NCI-H446 treated with DMSO at 0.1 percent for 48 hours (cell line): Measurements from ENCODE around the gene DNAH7.

ENCODE experiments used
- DNase-seq: peaks from one replicate; lab custom pipeline; 2025; lab: John Stamatoyannopoulos, UW

The DNAH7 gene

GRCh38 chr2:195808189-195808588 lies 260.4 kb downstream of the DNAH7 start:
- DNase-seq, result no peak

GRCh38 chr2:195805283-195805976 lies 263.2 kb downstream of the DNAH7 start:
- no peak for DNase-seq

DNA sequence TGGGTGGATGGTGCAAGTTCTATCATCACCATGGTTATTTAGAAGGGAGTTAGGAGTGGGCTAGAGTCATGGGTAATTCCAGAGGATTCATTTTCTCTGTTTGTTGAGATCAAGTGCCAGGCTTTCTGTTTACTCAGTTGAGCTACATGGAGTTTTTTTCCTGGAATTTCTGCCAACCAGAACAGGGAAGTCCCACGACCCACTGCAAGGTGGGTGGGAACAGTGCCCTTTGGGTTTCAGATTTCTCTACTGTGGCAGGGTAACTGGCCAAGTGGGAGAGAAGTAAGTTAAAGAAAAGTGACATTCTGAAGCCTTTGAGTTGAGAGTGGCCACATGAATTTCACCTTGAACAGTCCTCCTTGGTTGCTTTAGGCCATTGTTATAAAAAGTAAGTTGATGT lies 272.8 kb downstream of the DNAH7 start:
- DNase-seq, result no peak

DNA sequence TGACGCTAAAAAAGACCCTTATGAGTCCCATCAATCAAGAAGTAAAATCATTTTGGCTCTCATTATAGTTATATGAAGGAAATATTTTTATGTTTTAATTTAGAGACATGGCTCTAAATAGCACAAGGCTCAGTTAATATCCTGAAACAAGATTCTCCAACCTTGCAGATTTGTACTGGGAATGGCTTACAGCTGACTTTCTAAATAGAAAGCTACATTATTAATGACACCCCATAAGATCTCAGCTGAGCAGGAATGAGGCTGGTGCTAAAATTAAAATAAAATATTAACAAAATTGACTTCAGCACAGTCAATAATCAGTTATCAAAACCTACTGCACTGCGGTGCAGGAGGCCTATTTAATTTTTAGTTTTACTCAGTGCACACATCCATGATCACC lies 274.8 kb downstream of the DNAH7 start:
- DNase-seq, result no peak

DNA sequence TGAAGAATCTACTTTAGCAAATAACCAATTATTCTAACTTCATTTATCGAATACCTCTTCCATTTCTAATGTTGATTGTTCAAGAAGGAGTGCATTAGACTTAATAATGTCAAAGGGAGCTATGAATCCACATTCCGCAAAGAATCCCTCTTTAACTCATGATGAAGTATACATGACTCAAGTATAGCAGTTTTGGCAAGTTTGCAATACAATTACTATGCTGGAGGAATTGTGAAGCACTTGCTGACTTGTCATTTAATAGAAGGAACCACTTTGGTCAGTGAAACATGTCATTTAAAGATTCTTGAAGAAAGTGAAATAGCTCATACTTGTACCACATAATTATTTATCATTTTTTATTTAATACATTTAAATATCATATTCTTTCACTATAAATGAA lies 286.5 kb downstream of the DNAH7 start:
- no peak for DNase-seq

GRCh38 chr2:195779491-195779890 lies 289.1 kb downstream of the DNAH7 start:
- DNase-seq, result no peak

DNA sequence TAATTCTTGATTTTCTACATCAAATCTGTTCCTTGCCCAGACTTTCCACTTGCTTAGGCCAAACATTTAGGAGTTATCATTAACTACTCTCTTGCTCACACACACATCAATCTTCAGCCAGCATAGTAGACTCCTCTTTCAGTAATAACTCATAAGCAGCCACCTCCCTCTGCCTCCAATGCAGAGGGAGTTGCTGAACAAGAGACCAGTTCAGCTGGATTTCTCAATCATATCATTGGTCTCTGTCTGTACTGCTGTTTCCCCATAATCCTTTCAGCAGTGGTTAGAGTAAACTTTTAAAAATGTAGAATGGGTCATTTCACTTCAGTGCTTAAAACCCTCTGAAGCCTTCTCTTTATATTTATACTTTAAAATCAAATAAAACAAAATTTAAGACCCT lies 298.7 kb downstream of the DNAH7 start:
- no peak for DNase-seq

DNA sequence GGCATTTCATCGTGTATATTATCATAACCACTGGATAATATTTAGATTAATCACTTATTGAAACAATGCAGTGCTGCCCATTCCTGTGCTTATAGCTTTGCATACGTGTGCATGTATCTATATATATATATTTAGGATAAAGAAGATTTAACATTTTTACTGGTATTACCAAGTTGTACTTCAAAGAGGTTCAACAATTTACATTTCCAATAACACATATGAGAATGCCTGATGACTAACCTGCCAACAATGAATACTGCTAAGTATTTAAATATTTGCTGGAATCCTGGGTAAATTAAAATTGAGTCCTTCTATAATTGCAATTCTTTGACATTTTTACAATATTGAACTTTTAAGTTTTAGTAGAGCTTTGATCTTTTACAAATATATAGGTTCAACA lies 300.2 kb downstream of the DNAH7 start:
- no peak for DNase-seq

DNA sequence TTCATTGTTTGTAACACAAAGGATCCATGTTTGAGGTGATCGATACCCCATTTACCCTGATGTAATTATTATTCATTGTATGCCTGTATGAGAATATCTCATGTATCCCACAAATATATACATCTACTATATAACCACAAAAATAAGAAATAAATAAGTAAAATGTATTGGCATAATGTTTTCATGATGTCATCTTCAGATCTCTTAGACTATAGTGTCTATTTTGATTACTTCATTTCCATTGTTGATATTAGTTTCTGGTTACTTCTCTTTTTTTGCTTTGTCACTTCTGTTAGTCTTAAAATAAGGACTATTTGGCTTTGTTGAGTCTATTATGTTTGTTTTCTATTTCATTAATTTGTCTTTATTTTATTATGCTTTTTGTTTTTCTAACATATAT lies 301.9 kb downstream of the DNAH7 start:
- DNase-seq, result no peak

- no peak for DNase-seq
Measured at GRCh38 chr2:195763866-195764265, 304.8 kb downstream of the DNAH7 start.

DNA sequence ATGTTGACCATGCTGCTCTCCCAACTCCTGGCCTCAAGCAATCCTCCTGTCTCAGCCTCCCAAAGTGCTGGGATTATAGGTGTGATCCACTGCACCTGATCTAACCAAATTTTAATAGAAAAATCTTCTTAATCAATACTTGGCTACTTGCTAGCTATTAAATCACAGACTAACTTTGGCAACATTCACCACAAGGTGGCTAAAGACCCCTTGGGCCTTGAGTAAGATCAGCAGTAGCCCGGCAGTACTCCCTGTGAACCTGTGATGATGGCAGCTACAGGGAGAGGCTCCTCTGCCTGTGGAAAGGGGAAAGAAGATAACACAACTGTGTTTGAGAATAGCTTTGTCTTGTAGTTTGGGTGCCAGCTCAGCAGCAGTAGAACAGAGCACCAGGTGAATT lies 308.8 kb downstream of the DNAH7 start:
- DNase-seq, result no peak

DNA sequence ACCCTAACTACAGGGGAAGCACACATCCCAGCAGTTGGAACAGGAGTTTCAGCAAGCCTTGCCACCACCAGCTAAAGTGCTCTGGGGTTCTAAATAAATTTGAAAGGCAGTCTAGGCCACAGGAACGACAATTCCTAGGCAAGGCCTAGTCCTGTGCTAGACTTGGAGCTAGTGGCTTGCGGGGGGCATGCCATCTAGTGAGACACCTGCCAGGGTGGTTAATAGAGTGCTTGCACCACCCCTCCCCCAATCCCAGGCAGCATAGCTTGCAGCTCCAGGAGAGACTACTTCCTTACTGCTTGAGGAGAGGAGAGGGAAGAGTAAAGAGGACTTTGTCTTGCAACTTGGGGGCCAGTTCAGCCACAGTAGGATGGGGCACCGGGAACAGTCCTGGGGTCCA lies 309.8 kb downstream of the DNAH7 start:
- DNase-seq, result no peak

GRCh38 chr2:195756218-195756942 lies 312.3 kb downstream of the DNAH7 start:
- DNase-seq, result no peak

GRCh38 chr2:195741191-195741590 lies 327.4 kb downstream of the DNAH7 start:
- DNase-seq, result no peak

DNA sequence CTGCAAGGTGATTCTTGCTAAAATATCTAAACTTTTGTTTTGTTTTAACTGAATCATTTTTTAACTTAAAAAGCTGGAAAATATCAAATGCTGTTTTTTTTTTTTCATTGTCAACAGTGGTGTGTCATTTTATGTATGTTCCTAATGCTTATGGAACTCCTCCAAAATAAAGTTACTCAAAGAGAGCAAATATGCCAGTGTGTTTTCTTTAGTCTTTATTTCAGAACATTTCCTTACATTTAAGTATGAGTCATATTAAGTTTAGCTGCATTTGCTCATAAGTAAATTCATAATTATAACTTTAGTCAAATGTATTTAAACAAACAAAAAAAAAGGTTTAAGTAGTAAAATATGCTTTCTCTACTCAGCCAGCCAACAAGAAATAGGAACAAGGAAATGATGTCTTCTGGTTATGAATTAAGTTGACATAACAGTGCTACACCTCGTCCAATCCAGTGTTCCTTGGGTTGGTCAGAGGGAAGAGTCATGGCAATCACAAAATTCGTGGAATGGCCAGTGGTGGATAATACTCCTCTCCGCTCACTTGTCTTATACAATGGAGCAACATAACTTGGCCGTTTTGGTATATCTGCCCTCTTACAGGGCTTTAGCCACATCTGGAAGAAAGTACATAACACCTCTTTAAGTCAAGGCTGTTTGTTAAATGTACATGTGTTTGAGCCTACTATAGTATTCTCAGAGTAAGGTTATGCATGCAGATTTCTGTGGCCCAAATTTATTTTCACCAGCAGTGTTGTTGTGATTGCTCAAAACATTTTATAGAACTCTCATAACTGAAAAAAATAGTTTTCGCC lies 330.9 kb downstream of the DNAH7 start:
- no peak for DNase-seq

DNA sequence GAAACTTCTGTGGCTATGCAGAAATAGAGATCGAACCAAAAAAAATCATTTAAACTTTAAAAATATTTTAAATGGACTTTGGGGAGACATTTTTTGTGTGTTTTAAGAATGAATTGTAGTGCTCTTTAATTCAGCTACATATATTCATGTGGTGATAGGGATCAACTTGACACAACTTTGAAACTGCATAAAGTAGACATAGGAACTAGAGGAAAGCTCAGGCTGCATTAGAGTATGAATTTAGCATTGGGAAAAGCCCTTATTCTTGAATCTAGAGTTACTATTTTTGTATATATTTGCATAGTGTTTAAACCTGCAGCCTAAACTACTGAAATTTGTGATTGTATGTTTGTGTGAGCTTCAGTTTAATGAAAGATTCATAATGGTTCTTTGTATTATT lies 333.3 kb downstream of the DNAH7 start:
- DNase-seq, result no peak

DNA sequence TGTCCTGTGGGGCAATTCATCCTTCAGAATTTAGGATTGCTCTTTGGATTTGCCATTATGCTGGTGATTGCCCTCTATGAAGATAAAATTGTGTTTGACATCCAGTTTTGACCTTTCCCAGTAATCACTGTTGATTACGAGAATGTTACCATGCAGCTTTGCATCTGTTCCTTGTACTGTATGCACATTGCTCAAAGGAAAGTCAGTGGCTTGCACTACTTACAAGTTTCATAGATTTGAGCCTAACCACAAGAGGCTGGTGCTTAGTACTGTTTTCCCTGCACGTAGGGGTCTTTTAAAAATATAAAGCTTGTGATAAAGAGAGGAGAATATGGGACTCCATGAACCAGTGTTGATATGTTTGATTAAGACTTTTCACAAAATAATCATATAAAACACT lies 333.7 kb downstream of the DNAH7 start:
- no peak for DNase-seq

DNA sequence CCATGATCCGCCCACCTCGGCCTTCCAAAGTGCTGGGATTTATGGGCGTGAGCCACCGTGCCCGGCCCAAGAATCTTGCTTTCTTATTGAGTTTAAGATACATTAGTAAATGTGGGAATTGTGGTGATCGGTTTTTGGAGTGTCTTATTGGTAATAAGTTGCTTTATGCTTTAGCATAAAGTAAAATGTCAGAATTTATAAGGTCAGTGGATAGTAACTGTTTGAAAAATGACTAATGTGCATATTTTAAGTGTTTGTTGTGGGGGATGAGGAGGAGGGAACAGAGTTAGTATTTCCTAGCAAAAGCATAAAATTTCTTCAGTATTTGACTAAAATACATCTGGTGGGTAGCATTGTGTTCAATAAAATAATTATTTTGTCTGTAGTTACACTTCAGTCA lies 334.2 kb downstream of the DNAH7 start:
- no peak for DNase-seq

GRCh38 chr2:195733831-195734230 lies 334.8 kb downstream of the DNAH7 start:
- DNase-seq, result no peak

DNA sequence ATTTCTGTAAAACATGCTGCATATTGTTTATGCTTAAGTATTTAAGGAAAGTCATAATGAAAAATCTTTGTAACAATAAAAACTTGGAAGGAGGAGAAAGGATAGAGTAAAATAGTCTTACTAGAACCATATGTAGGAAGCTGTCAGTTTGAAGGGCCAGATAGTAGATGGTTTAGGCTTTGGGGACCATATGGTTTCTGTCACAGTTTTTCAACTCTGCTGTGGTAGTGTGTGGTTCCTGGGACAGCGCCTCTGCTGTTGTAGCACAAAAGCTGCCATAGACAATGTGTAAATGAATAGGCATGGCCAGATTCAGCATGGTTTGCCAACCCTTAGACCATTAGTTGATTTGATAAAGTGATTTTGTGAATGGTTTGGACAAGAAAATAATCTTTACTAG lies 336.1 kb downstream of the DNAH7 start:
- DNase-seq, result no peak

GRCh38 chr2:195730912-195731311 lies 337.7 kb downstream of the DNAH7 start:
- DNase-seq, result no peak

DNA sequence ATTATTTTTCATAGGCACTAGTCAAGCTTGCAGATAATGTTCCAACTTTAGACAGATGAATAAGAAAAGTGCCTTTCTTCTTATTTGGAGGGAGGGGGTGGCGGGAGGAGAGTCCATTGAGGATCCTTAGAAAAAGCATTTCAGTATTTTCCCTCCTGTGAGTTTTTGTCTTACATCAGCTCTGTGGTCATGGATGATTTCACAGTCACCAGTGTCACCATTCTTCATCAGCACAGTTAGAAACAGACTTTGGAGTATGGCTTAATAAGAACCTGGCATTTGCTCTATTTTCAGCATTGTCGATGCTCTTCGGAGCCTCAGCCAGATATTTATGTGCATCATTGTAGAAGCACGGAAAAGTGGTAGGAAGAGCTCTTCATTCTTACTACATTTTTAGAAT lies 341.5 kb downstream of the DNAH7 start:
- no peak for DNase-seq

GRCh38 chr2:195722075-195722474 lies 346.6 kb downstream of the DNAH7 start:
- no peak for DNase-seq
